ENCODE results near the gene LRRC26.
"Not testable (repeated sequence)": the region's sequence is repeated elsewhere in the genome, so short reads cannot be mapped to it uniquely, and the experiment has no call there.

Gene LRRC26

GRCh38 chr9:137123468-137123837 is 46.4 kb downstream of the LRRC26 start:
- Histone ChIP-seq H3K9me3 (ENCODE audit: control insufficient read depth in 2 of 2, low read length in 2 of 2) (no peaks in the 10 kb centered on the region), H3K36me3 (ENCODE audit: control insufficient read depth in 2 of 2, insufficient read depth in 2 of 2, low read length in 2 of 2) (no peaks in the 10 kb centered on the region), H3K4me1 (ENCODE audit: control insufficient read depth in 2 of 2, insufficient read depth in 2 of 2, low read length in 2 of 2) (peaks cover 13 to 16% of the 10 kb centered on the region in 2 donors), H3K9ac (ENCODE audit: low read depth in 1 of 2, low read length in 2 of 2) (no peak overlapping the region), H3K27ac (ENCODE audit: low read depth in 2 of 2, low read length in 2 of 2) (no peak overlapping the region), H3K27me3 (ENCODE audit: control insufficient read depth in 2 of 2, insufficient read depth in 2 of 2, low read length in 2 of 2) (no peaks in the 10 kb centered on the region), H3K4me3 (ENCODE audit: low read length in 2 of 2) (no peak overlapping the region)

GRCh38 chr9:137122796-137123467 is 46.9 kb downstream of the LRRC26 start:
- H3K27ac ChIP-seq (ENCODE audit: low read depth in 2 of 2, low read length in 2 of 2); H3K9ac ChIP-seq (ENCODE audit: low read depth in 1 of 2, low read length in 2 of 2); H3K36me3 ChIP-seq (ENCODE audit: control insufficient read depth in 2 of 2, insufficient read depth in 2 of 2, low read length in 2 of 2); H3K4me3 ChIP-seq (ENCODE audit: low read length in 2 of 2); H3K9me3 ChIP-seq (ENCODE audit: control insufficient read depth in 2 of 2, low read length in 2 of 2); H3K27me3 ChIP-seq (ENCODE audit: control insufficient read depth in 2 of 2, insufficient read depth in 2 of 2, low read length in 2 of 2): not testable (repeated sequence)
- H3K4me1 ChIP-seq (ENCODE audit: control insufficient read depth in 2 of 2, insufficient read depth in 2 of 2, low read length in 2 of 2), result peaks cover 10 to 11% of the 10 kb centered on the region in 2 donors

- not testable (repeated sequence) for H3K36me3 ChIP-seq (ENCODE audit: control insufficient read depth in 2 of 2, insufficient read depth in 2 of 2, low read length in 2 of 2); H3K9me3 ChIP-seq (ENCODE audit: control insufficient read depth in 2 of 2, low read length in 2 of 2); H3K4me1 ChIP-seq (ENCODE audit: control insufficient read depth in 2 of 2, insufficient read depth in 2 of 2, low read length in 2 of 2); H3K27ac ChIP-seq (ENCODE audit: low read depth in 2 of 2, low read length in 2 of 2); H3K27me3 ChIP-seq (ENCODE audit: control insufficient read depth in 2 of 2, insufficient read depth in 2 of 2, low read length in 2 of 2); H3K4me3 ChIP-seq (ENCODE audit: low read length in 2 of 2); H3K9ac ChIP-seq (ENCODE audit: low read depth in 1 of 2, low read length in 2 of 2)
Observed at GRCh38 chr9:137121927-137122795, 47.7 kb downstream of the LRRC26 start.
